ENCODE measurements around the gene GEMIN5. TPM values are rescaled to one million over a fixed set of nuclear protein-coding genes. Genes with fewer than 3 reads are reported as not detected.

The GEMIN5 gene
- total and polyA plus RNA-seq, 2 of the 13 experiments (the other 11 are each of a cell fraction or from before 2014, with no cell fraction given), result 6.6 to 28.6 TPM

GRCh38 chr5:154850255-154851062, 87.6 kb downstream of the GEMIN5 start, which contains the start of gene FAXDC2 (continued):
- TF ChIP-seq, protein P1, sequence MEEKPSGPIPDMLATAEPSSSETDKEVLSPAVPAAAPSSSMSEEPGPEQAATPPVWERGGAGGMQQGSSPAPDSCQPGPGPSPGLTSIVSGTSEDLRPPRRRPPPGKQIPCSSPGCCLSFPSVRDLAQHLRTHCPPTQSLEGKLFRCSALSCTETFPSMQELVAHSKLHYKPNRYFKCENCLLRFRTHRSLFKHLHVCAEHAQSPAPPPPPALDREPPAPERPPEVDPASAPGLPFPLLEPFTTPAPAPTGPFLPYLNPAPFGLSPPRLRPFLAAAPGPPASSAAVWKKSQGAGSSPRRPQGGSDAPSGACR (CRISPR knock-in tag; IDR thresholded peaks at IDR 0.05), result 0 out of 2 replicates have a peak, but pooled peaks have one; percentile 37
- TF ChIP-seq CEBPB (IDR thresholded peaks at IDR 0.05; ENCODE audit: borderline replicate concordance, low read depth, low read length), result no peak
- TF ChIP-seq SNRNP70 (IDR thresholded peaks at IDR 0.05; ENCODE audit: low read depth, low read length), result no peak
- no peak for TF ChIP-seq ZNF841 (CRISPR knock-in tag; IDR thresholded peaks at IDR 0.05; ENCODE audit: borderline replicate concordance)
- no peak for TF ChIP-seq KLF11 (CRISPR knock-in tag; IDR thresholded peaks at IDR 0.05)
- no peak for TF ChIP-seq ZNF7 (CRISPR knock-in tag; IDR thresholded peaks at IDR 0.05)
- TF ChIP-seq CERS6 (CRISPR knock-in tag; IDR thresholded peaks at IDR 0.05), result no peak
- TF ChIP-seq, protein P2, sequence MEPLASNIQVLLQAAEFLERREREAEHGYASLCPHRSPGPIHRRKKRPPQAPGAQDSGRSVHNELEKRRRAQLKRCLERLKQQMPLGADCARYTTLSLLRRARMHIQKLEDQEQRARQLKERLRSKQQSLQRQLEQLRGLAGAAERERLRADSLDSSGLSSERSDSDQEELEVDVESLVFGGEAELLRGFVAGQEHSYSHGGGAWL (CRISPR knock-in tag; IDR thresholded peaks at IDR 0.05), result no peak
- no peak for TF ChIP-seq MYNN (CRISPR knock-in tag; IDR thresholded peaks at IDR 0.05; ENCODE audit: low read depth)
- TF ChIP-seq ZNF605 (CRISPR knock-in tag; IDR thresholded peaks at IDR 0.05), result peak; percentile 58; the same call in 1 of the 2 replicates
- no peak for TF ChIP-seq DZIP1 (CRISPR knock-in tag; IDR thresholded peaks at IDR 0.05)
- TF ChIP-seq GATAD2A (CRISPR knock-in tag; IDR thresholded peaks at IDR 0.05), result peak; percentile 51; the same call in 1 of the 2 replicates
- TF ChIP-seq PTBP1 (IDR thresholded peaks at IDR 0.05; ENCODE audit: low read depth, low read length, poor library complexity, severe bottlenecking), result no peak
- TF ChIP-seq MTF1 (CRISPR knock-in tag; IDR thresholded peaks at IDR 0.05), result no peak
- peak; percentile 51; the same call in 1 of the 2 replicates for TF ChIP-seq KDM2A (CRISPR knock-in tag; IDR thresholded peaks at IDR 0.05; ENCODE audit: borderline replicate concordance, low read depth)
- TF ChIP-seq, protein P3, sequence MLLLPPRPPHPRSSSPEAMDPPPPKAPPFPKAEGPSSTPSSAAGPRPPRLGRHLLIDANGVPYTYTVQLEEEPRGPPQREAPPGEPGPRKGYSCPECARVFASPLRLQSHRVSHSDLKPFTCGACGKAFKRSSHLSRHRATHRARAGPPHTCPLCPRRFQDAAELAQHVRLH (CRISPR knock-in tag; IDR thresholded peaks at IDR 0.05; ENCODE audit: borderline replicate concordance, low read depth), result peak; percentile 52; the same call in 1 of the 2 replicates
- no peak for TF ChIP-seq GLI4 (CRISPR knock-in tag; IDR thresholded peaks at IDR 0.05; ENCODE audit: borderline replicate concordance)
- TF ChIP-seq ZMYM4 (CRISPR knock-in tag; IDR thresholded peaks at IDR 0.05), result peak; percentile 30; the same call in 1 of the 2 replicates
- TF ChIP-seq HDAC6 (IDR thresholded peaks at IDR 0.05; ENCODE audit: low read depth, low read length), result no peak
- no peak for TF ChIP-seq RNF2 (conservative IDR thresholded peaks at IDR 0.05; ENCODE audit: low read depth)
- no peak for TF ChIP-seq NCOA1 (CRISPR knock-in tag; IDR thresholded peaks at IDR 0.05)
- TF ChIP-seq TP53 (CRISPR knock-in tag; conservative IDR thresholded peaks at IDR 0.05), result no peak
- TF ChIP-seq TMF1 (CRISPR knock-in tag; IDR thresholded peaks at IDR 0.05; ENCODE audit: low read depth), result no peak
- no peak for TF ChIP-seq RFX3 (CRISPR knock-in tag; IDR thresholded peaks at IDR 0.05)
- no peak for TF ChIP-seq ZNF17 (CRISPR knock-in tag; IDR thresholded peaks at IDR 0.05)
- TF ChIP-seq KMT2A (CRISPR knock-in tag; IDR thresholded peaks at IDR 0.05), result 0 out of 2 replicates have a peak, but pooled peaks have one; percentile 22
- TF ChIP-seq SP140L (CRISPR knock-in tag; IDR thresholded peaks at IDR 0.05; ENCODE audit: borderline replicate concordance), result no peak

Measured in HepG2 (cell line).